Hepatocyte (in vitro differentiated cells): ENCODE data around the gene NGEF. TPM values are rescaled to one million over a fixed set of nuclear protein-coding genes. Genes with fewer than 3 reads are reported as not detected.

Source experiments
- DNase-seq: peaks from one replicate; pipeline ENCODE4 v3.0.0-alpha.2; 2016; ENCODE audit warnings: low spot score
- H2AFZ ChIP-seq: fragments of 200-600 bp; sonication (generic); 2 replicates; pipeline ENCODE4 v1.6.0; 2016; ENCODE audit warnings: antibody characterized with exemption, mild to moderate bottlenecking
- H3K27ac ChIP-seq: fragments of 200-600 bp; sonication (generic); 2 replicates; pipeline ENCODE4 v1.5.1; 2016; ENCODE audit warnings: mild to moderate bottlenecking
- H3K27me3 ChIP-seq: fragments of 200-600 bp; sonication (generic); 2 replicates; pipeline ENCODE4 v1.6.1; 2016
- H3K36me3 ChIP-seq: fragments of 200-600 bp; sonication (generic); replicated peaks from 2 replicates; pipeline ENCODE4 v1.5.1; 2016; ENCODE audit warnings: low read depth; ENCODE audit not compliant: insufficient read depth
- H3K4me1 ChIP-seq: fragments of 200-600 bp; sonication (generic); 2 replicates; pipeline ENCODE4 v1.5.1; 2016; ENCODE audit warnings: mild to moderate bottlenecking, moderate library complexity; ENCODE audit not compliant: insufficient read depth
- H3K4me2 ChIP-seq: fragments of 200-600 bp; sonication (generic); 2 replicates; pipeline ENCODE4 v1.6.0; 2016
- H3K4me3 ChIP-seq: fragments of 200-600 bp; sonication (generic); 2 replicates; pipeline ENCODE4 v1.5.1; 2016; ENCODE audit warnings: mild to moderate bottlenecking
- H3K79me2 ChIP-seq: fragments of 200-600 bp; sonication (generic); 2 replicates; pipeline ENCODE4 v1.6.0; 2017; ENCODE audit warnings: mild to moderate bottlenecking
- H3K9me2 ChIP-seq: fragments of 200-600 bp; sonication (generic); replicated peaks from 2 replicates; pipeline ENCODE4 v1.6.0; 2017; ENCODE audit warnings: mild to moderate bottlenecking; ENCODE audit not compliant: insufficient read depth
- H3K9me3 ChIP-seq: fragments of 200-600 bp; sonication (generic); 2 replicates; pipeline ENCODE4 v1.5.1; 2016; ENCODE audit warnings: low read depth, mild to moderate bottlenecking
- H4K20me1 ChIP-seq: fragments of 200-600 bp; sonication (generic); 2 replicates; pipeline ENCODE4 v1.6.0; 2016; ENCODE audit warnings: mild to moderate bottlenecking; ENCODE audit not compliant: insufficient read depth, poor library complexity, severe bottlenecking
- CTCF ChIP-seq: fragments of 200-600 bp; sonication (generic); IDR thresholded peaks from 2 replicates; pipeline ENCODE4 v1.5.1; 2016; ENCODE audit warnings: antibody characterized with exemption, mild to moderate bottlenecking; ENCODE audit not compliant: poor library complexity
- EZH2 ChIP-seq: fragments of 200-600 bp; sonication (generic); IDR thresholded peaks from 2 replicates; pipeline ENCODE4 v1.6.1; 2016; ENCODE audit warnings: antibody characterized with exemption, mild to moderate bottlenecking, borderline replicate concordance
- EZH2phosphoT487 ChIP-seq: fragments of 200-600 bp; sonication (generic); IDR thresholded peaks from one replicate; pipeline ENCODE4 v1.6.1; 2018; ENCODE audit warnings: antibody characterized with exemption, mild to moderate bottlenecking, low read depth, moderate library complexity; ENCODE audit not compliant: unreplicated experiment, severe bottlenecking
- WGBS: methylation state at CpG from one replicate; pipeline ENCODE4 v1.1.6; 2016; ENCODE audit warnings: low lambda C conversion rate; ENCODE audit errors: missing lambda C conversion rate; 5-methylcytosine and 5-hydroxymethylcytosine counted together
- polyA plus RNA-seq: library from polyadenylated mRNA; unstranded; fragments of >200 nt; fragmentation: Nextera tagmentation; extraction: Ambion mirVana; gene quantifications from 2 replicates; pipeline ENCODE4 v1.2.1, GENCODE V29; 2016
- total RNA-seq: library from RNA; depleted of rRNA; stranded (reverse); fragments of >200 nt; gene quantifications from 2 replicates; pipeline ENCODE4 v1.2.3, GENCODE V29; 2014

NGEF gene
- total and polyA plus RNA-seq, 2 experiments from 2014 or later = 2.2 to 3.2 TPM

GRCh38 chr2:233026198-233026813 lies 13.2 kb upstream of the NGEF start:
- Histone ChIP-seq H3K4me1 (no peaks in the 10 kb centered on the region), H3K4me2 (no peak overlapping the region), H2AFZ (no peak overlapping the region), H3K36me3 (no peaks in the 10 kb centered on the region), H3K9me3 (no peaks in the 10 kb centered on the region), H4K20me1 (no peaks in the 10 kb centered on the region), H3K79me2 (no peaks in the 10 kb centered on the region), H3K27me3 (no peaks in the 10 kb centered on the region), H3K9me2 (no peaks in the 10 kb centered on the region), H3K27ac (no peak overlapping the region), H3K4me3 (no peak overlapping the region)
- no peak for DNase-seq
- TF ChIP-seq EZH2phosphoT487 = no peak
- WGBS = 83% methylated on average over 4 of the region's 4 CpGs

GRCh38 chr2:233025706-233026105 lies 12.7 kb upstream of the NGEF start:
- H3K36me3 ChIP-seq = no peaks in the 10 kb centered on the region
- H3K9me2 ChIP-seq = no peaks in the 10 kb centered on the region
- no peaks in the 10 kb centered on the region for H3K4me1 ChIP-seq
- H3K4me2 ChIP-seq = no peak overlapping the region
- H3K27ac ChIP-seq = no peak overlapping the region
- 79% methylated on average over 7 of the region's 7 CpGs for WGBS
- H4K20me1 ChIP-seq = no peaks in the 10 kb centered on the region
- H3K79me2 ChIP-seq = no peaks in the 10 kb centered on the region
- no peak overlapping the region for H3K4me3 ChIP-seq
- no peaks in the 10 kb centered on the region for H3K27me3 ChIP-seq
- DNase-seq = no peak
- no peaks in the 10 kb centered on the region for H3K9me3 ChIP-seq
- no peak overlapping the region for H2AFZ ChIP-seq
- TF ChIP-seq EZH2 = no peak
- TF ChIP-seq EZH2phosphoT487 = no peak
- no peak for TF ChIP-seq CTCF

- H3K27me3 ChIP-seq = no peaks in the 10 kb centered on the region
- H3K9me2 ChIP-seq = no peaks in the 10 kb centered on the region
- WGBS = 92% methylated on average over 14 of the region's 14 CpGs
- H3K4me2 ChIP-seq = no peak overlapping the region
- H3K27ac ChIP-seq = no peak overlapping the region
- H3K4me1 ChIP-seq = no peaks in the 10 kb centered on the region
- H3K9me3 ChIP-seq = no peaks in the 10 kb centered on the region
- TF ChIP-seq EZH2phosphoT487 (no peak), CTCF (no peak), EZH2 (no peak)
- H2AFZ ChIP-seq = no peak overlapping the region
- no peak overlapping the region for H3K4me3 ChIP-seq
- H3K79me2 ChIP-seq = no peaks in the 10 kb centered on the region
- no peaks in the 10 kb centered on the region for H4K20me1 ChIP-seq
- no peaks in the 10 kb centered on the region for H3K36me3 ChIP-seq
- DNase-seq = no peak
These were observed 10.8 kb upstream of the NGEF start for GRCh38 chr2:233023761-233024410.

- no peaks in the 10 kb centered on the region for H3K9me3 ChIP-seq
- no peaks in the 10 kb centered on the region for H3K4me1 ChIP-seq
- H3K27me3 ChIP-seq = no peaks in the 10 kb centered on the region
- no peak overlapping the region for H3K4me2 ChIP-seq
- no peaks in the 10 kb centered on the region for H3K79me2 ChIP-seq
- no peaks in the 10 kb centered on the region for H3K36me3 ChIP-seq
- no peaks in the 10 kb centered on the region for H3K9me2 ChIP-seq
- no peak overlapping the region for H2AFZ ChIP-seq
- no peak overlapping the region for H3K27ac ChIP-seq
- TF ChIP-seq EZH2 (no peak), CTCF (no peak)
- DNase-seq = no peak
- no peaks in the 10 kb centered on the region for H4K20me1 ChIP-seq
- 92% methylated on average over 18 of the region's 18 CpGs for WGBS
- H3K4me3 ChIP-seq = no peak overlapping the region
These were observed 10.1 kb upstream of the NGEF start for GRCh38 chr2:233023007-233023760.
